RPMI7951 (cell line): ENCODE measurements around the gene NOTCH2NLA. TPM values are rescaled to one million over a fixed set of nuclear protein-coding genes. Genes with fewer than 3 reads are reported as not detected.
"Not testable (repeated sequence)": the region's sequence is repeated elsewhere in the genome, so short reads cannot be mapped to it uniquely, and the experiment has no call there.

Source experiments
- DNase-seq: peaks from one replicate; pipeline ENCODE4 v3.0.0-alpha.2; 2012; ENCODE audit warnings: low read depth
- total RNA-seq: library from RNA; depleted of rRNA; stranded (reverse); fragments of >200 nt; shearing (Covaris generic); gene quantifications from 2 replicates; pipeline ENCODE4 v1.2.3, GENCODE V29; 2014; rRNA removed

Gene NOTCH2NLA
- 34.8 and 38.0 TPM in 2 replicates for total RNA-seq

- peak; percentile 11 for DNase-seq
Observed at GRCh38 chr1:146228710-146229477, at the start of gene NOTCH2NLA. Gene NOTCH2NLA (minus strand): TSS chr1:146229021. CDS start chr1:146189337, 39,684 bp downstream.

GRCh38 chr1:146278346-146278745, 49.5 kb upstream of the NOTCH2NLA start:
- not testable (repeated sequence) for DNase-seq

- DNase-seq = not testable (repeated sequence)
Observed at GRCh38 chr1:146277087-146277486, 48.3 kb upstream of the NOTCH2NLA start.

GRCh38 chr1:146274083-146274482, 45.3 kb upstream of the NOTCH2NLA start:
- not testable (repeated sequence) for DNase-seq

DNA sequence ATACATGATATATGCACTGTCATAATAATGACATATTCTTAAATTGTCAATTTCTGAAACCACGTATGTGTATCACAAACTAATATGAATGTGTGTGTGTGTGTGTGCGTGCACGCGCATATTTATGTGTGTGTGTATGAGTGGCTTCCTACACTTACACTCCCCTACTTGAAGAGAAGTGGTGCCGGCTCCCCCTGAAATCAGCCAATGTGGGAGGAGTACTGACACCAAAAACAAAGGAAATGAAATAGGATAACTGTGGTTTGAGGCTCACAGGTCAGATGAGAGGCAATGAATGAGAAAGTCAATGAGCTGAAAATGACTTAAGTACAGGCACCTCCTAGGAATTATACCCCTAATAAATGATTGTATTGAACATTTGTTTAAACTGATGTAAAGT, 44.4 kb upstream of the NOTCH2NLA start:
- DNase-seq = not testable (repeated sequence)

DNA sequence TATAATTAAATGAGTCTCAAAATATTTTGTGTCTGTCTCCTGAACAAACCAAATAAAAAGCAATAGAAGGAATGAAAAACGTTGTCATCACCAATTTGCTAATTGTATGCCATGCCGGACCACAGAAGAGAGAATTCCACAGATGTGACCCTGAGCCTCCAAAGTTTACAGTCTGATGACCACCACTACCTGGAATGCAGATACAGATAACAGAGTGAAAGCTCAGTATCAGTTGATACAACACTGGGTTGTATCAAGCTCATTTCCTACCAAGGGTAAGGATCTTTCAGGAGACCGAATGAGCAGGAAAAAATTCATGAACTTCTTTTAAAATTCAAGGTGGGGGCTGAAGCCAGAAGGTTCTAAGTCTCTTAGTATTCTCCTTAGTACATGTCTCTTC, 43.9 kb upstream of the NOTCH2NLA start:
- not testable (repeated sequence) for DNase-seq

DNA sequence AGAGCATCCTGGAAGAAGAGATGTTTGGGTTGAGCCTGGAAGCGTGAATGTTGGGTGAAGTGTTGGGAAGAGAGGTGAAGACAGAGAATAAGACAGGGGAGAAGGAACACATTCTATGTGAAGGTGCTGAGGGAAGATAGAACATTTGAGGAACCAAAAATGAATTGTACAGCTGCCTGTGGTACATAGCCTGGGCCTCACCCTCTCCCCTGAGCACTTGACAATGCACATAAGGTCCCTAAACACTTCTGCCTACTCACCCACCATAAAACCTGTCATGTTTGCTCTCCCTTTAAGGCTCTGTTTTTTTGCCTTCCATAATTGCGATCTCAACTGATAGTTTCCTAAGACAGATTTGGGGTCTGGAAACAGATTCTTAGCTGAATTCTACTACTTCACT, 43.2 kb upstream of the NOTCH2NLA start:
- not testable (repeated sequence) for DNase-seq

- not testable (repeated sequence) for DNase-seq
Observed at GRCh38 chr1:146270129-146270528, 41.3 kb upstream of the NOTCH2NLA start.

GRCh38 chr1:146266179-146266748, 37.4 kb upstream of the NOTCH2NLA start:
- not testable (repeated sequence) for DNase-seq

GRCh38 chr1:146264761-146265160, 35.9 kb upstream of the NOTCH2NLA start:
- DNase-seq = not testable (repeated sequence)

DNA sequence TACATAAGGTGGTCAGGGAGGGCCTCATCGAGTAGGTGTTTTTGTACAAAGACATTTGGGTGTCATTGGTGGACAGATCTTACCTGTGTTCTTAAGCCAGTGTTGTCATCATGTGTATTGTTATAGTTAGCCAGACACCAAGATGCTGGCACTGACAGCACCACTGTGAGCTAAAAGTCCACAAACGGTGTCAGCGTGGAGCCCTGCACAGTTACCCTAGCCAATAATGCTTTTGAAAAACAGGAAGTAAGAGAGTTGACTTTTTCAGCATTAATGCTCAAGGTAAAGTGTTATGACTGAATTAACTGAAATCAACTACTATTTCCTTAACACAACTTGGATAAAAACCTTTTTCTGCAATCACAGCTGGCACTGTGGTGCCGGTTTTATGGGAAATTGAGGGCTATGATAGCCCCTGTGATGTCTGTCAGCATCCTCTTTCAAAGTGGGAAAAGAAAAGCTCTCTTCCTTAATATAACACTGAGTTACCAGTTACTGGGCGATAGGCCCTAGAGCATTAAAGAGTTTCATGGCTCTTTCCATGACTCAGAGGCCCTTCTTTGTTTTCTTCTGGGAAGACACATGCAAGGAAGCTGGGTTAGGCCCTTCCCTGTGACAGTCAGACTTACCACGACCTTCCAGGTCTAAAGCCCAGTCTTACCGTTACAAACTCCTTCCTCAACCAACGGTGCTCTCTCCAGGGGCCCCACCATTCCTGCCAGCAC, 31.3 kb upstream of the NOTCH2NLA start:
- not testable (repeated sequence) for DNase-seq

DNA sequence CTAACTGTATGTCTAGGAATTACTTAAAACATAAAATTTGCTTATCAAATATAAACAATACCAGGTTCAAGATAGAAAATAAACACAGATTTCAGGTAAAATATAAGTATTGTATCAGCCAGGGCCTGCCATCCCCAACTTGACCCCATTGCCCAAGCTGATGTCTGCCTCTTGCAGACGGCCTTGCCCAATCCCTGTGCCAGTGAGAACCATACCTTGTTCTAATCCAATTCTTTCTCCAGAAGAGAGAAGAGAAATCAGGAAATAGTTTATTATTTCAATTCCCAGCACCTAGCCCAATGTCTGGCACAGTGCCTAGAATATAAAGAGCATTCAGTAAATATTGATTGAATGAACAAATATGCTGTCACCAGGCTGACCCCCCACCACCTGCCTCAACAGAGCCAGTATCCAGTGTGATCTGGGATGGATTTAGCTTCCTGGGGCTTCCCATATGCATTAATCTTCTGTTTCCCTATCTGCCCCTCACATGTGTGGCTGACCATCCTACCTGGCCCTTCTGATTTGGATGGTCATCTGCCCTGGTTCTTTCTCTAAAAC, 29.3 kb upstream of the NOTCH2NLA start:
- DNase-seq = not testable (repeated sequence)

DNA sequence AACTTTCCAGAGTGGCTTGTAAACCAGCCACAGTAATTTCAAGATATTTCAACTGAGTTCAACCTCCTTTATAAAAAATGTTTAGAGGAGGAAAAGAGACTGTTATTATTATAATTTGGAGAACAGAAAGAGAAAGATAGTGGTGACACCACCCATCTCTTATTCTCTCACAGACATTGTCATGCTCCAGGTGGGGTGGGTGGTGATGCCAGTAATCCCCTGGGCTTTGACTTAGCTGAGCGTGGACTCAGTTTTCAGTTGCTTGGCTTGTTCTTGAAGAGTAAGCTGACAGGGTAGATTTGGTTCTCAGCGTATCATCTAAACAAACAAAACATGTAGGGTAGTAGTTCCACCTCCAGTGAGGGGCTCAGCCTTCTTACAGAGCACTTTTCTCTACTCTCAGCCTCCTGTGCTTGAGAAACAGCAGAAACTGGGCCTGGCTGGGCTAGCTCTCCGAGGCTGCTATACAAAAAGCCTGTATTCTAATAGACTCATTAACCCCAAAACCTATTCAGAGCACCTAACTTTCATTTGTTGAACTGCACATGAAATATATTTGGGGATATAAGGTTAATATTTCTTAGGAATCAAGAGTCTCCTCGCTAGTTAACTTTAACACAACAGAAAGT, 25.9 kb upstream of the NOTCH2NLA start:
- not testable (repeated sequence) for DNase-seq

- DNase-seq = not testable (repeated sequence)
Observed at GRCh38 chr1:146253249-146253855, 24.5 kb upstream of the NOTCH2NLA start.

DNA sequence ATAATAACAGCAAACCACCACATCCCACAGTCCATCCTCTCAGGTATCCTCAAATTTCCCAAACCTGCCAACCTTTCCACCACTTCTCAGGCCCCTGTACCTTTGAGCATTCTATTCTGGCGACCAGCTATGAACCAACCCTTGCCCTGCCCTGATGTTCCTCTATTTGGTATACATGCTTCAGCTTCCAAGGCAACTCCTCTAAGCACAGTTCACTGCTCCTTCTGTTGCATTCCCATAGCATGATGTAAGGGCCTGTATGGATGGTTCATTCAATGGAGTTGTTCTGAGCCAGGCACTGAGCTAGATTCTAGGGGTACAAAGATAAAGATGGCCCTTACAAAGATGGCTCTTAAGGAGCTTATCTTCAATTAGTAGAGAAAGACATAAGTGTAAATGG, 22.7 kb upstream of the NOTCH2NLA start:
- not testable (repeated sequence) for DNase-seq

GRCh38 chr1:146248643-146249042, 19.8 kb upstream of the NOTCH2NLA start:
- not testable (repeated sequence) for DNase-seq

GRCh38 chr1:146236626-146237025, 7.8 kb upstream of the NOTCH2NLA start:
- DNase-seq = not testable (repeated sequence)

- DNase-seq = not testable (repeated sequence)
Observed at GRCh38 chr1:146236026-146236601, 7.3 kb upstream of the NOTCH2NLA start.

DNA sequence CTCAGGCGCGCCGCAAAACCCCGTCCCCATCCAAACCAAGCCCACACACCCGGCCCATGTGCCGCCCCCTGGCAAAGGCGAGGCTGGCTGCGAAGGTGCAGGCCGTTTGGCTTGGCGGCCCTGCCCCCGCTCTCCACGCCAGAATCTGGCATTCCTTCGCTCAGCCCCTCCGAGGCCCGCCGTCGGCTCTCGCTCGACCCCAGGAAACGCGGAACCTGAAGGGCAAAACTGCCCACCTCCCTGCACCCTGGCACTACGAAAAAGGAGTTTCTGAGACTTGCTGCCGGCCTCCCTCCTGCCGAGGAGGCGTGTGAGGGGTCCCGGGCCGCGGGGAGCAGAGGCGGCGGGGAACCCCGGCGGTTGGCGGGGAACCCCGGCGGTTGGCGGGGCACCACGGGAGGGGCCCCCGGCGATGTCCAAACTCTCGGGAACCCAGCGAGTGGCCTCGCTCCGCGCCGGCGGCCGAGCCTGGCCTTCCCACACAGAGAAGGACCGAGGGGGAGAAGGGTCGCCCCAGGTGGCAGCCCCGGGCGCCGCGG, 608 bp downstream of the NOTCH2NLA start:
- DNase-seq = not testable (repeated sequence)

GRCh38 chr1:146174531-146174930, 54.3 kb downstream of the NOTCH2NLA start:
- DNase-seq = not testable (repeated sequence)
